Ishikawa (cell line): ENCODE data around the gene MACROD2.

Source experiments
- CEBPB ChIP-seq: IDR thresholded peaks from 2 replicates; pipeline ENCODE4 v1.6.1; 2012
- CREB1 ChIP-seq: IDR thresholded peaks from 2 replicates; pipeline ENCODE4 v1.6.1; 2012; ENCODE audit warnings: low read depth
- EGR1 ChIP-seq: IDR thresholded peaks from 2 replicates; pipeline ENCODE4 v1.6.1; 2012
- EP300 ChIP-seq: IDR thresholded peaks from 2 replicates; pipeline ENCODE4 v1.6.1; 2012; ENCODE audit warnings: borderline replicate concordance
- FOXM1 ChIP-seq: IDR thresholded peaks from 2 replicates; pipeline ENCODE4 v1.6.1; 2012; ENCODE audit warnings: low read depth, borderline replicate concordance
- NFIC ChIP-seq: IDR thresholded peaks from 2 replicates; pipeline ENCODE4 v1.6.1; 2012
- RAD21 ChIP-seq: IDR thresholded peaks from 2 replicates; pipeline ENCODE4 v1.6.1; 2012; ENCODE audit warnings: low read depth
- TAF1 ChIP-seq: IDR thresholded peaks from 2 replicates; pipeline ENCODE4 v1.6.1; 2012; ENCODE audit warnings: low read depth, mild to moderate bottlenecking
- TCF12 ChIP-seq: IDR thresholded peaks from 2 replicates; pipeline ENCODE4 v1.6.1; 2012; ENCODE audit warnings: low read depth
- TEAD4 ChIP-seq: IDR thresholded peaks from 2 replicates; pipeline ENCODE4 v1.6.1; 2012
- USF1 ChIP-seq: IDR thresholded peaks from 2 replicates; pipeline ENCODE4 v1.6.1; 2012
- YY1 ChIP-seq: IDR thresholded peaks from 2 replicates; pipeline ENCODE4 v1.6.1; 2012; ENCODE audit warnings: low read depth
- ZBTB7A ChIP-seq: IDR thresholded peaks from 2 replicates; pipeline ENCODE4 v1.6.1; 2012; ENCODE audit warnings: low read depth
- TF ChIP-seq, protein P1 (sequence below): IDR thresholded peaks from 2 replicates; pipeline ENCODE4 v1.6.1; 2012; ENCODE audit warnings: low read depth, mild to moderate bottlenecking
- TF ChIP-seq, protein P2 (sequence below): IDR thresholded peaks from 2 replicates; pipeline ENCODE4 v1.6.1; 2012

Gene MACROD2

DNA sequence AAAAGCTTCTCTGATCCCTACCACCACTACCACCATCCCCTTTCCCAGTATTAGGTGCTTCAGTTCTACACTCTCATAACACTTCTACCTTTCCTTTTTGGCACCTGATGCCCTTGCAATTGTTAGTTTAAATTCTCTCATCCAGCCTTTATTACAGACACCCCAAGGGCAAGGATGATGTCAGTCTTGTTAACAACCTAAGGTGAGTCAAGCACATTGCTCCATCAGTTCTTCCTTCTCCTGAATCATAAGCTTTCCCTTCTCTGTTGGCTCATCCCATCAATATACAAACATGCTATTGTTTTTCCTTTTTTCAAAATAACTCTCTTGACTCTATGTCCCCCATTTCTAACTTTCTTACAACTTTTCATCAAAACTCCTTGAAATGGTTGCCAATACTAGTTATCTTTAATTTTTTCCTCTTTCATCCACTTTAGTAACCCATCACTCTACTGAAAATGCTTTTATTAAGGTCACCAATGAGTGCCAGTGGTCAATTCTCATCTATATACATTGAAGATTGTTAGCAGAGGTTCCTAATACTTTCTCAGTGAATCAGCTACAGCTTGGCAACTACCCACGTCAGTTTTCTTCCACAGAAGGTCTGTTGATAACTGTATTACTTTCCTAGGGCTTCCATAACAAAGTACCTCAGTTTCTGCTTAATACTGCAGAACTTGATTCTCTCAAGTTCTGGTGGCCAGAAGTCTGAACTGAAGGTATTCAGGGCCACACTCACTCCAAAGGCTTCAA, 439.2 kb downstream of the MACROD2 start:
- TF ChIP-seq ZBTB7A (no peak), TAF1 (no peak), CEBPB (no peak), TEAD4 (no peak), RAD21 (no peak), CREB1 (no peak)

- TF ChIP-seq TAF1: no peak
- no peak for TF ChIP-seq CEBPB
- TF ChIP-seq ZBTB7A: no peak
- no peak for TF ChIP-seq NFIC
- TF ChIP-seq RAD21: no peak
- TF ChIP-seq, protein P1, sequence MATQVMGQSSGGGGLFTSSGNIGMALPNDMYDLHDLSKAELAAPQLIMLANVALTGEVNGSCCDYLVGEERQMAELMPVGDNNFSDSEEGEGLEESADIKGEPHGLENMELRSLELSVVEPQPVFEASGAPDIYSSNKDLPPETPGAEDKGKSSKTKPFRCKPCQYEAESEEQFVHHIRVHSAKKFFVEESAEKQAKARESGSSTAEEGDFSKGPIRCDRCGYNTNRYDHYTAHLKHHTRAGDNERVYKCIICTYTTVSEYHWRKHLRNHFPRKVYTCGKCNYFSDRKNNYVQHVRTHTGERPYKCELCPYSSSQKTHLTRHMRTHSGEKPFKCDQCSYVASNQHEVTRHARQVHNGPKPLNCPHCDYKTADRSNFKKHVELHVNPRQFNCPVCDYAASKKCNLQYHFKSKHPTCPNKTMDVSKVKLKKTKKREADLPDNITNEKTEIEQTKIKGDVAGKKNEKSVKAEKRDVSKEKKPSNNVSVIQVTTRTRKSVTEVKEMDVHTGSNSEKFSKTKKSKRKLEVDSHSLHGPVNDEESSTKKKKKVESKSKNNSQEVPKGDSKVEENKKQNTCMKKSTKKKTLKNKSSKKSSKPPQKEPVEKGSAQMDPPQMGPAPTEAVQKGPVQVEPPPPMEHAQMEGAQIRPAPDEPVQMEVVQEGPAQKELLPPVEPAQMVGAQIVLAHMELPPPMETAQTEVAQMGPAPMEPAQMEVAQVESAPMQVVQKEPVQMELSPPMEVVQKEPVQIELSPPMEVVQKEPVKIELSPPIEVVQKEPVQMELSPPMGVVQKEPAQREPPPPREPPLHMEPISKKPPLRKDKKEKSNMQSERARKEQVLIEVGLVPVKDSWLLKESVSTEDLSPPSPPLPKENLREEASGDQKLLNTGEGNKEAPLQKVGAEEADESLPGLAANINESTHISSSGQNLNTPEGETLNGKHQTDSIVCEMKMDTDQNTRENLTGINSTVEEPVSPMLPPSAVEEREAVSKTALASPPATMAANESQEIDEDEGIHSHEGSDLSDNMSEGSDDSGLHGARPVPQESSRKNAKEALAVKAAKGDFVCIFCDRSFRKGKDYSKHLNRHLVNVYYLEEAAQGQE: no peak
- TF ChIP-seq, protein P2, sequence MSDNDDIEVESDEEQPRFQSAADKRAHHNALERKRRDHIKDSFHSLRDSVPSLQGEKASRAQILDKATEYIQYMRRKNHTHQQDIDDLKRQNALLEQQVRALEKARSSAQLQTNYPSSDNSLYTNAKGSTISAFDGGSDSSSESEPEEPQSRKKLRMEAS: no peak
- no peak for TF ChIP-seq EP300
- no peak for TF ChIP-seq FOXM1
- no peak for TF ChIP-seq CREB1
- TF ChIP-seq YY1: no peak
- TF ChIP-seq EGR1: no peak
- no peak for TF ChIP-seq USF1
- TF ChIP-seq TEAD4: no peak
- no peak for TF ChIP-seq TCF12
These were observed 445.9 kb downstream of the MACROD2 start for GRCh38 chr20:14441201-14441600.

DNA sequence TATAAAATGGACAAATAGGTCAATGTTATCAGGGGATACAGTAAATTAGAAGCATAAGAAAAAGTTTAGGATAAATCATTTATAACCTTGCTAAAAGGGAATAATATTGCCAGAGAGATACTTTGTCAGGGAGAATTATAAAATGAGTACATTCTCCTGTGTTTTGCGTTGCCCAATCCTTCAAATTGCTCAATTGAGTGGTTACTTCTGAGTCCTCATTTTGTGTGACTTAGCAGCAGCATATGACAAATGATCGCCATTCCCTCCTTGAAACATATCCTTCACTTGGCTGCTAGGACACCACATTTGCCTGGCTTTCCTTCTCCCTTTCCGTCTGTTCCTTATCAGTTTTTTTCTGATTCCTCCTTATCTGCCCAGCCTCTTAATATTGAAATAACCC, 448.8 kb downstream of the MACROD2 start:
- TF ChIP-seq FOXM1 (no peak), YY1 (no peak), EP300 (no peak), USF1 (no peak), TAF1 (no peak), CREB1 (no peak), ZBTB7A (no peak), TCF12 (no peak), RAD21 (no peak), EGR1 (no peak)
- TF ChIP-seq, protein P2: no peak
- TF ChIP-seq, protein P1: no peak

DNA sequence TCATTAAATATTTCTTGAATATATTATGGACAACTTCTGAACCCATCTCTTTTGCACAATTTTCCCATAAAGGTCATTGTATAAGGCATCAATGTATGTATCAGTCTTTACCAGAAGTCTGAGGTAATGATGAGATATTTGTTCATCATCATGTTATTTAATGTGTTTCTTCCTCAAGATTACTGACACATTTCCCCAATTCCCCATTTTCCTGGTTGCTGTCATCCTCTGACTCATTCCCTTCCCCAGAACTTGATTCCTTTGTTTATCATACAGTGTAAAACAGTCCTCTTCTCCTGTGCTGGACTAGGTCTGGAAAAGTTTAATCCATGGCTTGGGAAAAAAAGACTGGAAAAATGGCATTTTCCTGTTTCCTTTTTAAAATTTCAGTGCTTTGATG, 450.0 kb downstream of the MACROD2 start:
- no peak for TF ChIP-seq TEAD4
- TF ChIP-seq TAF1: no peak
- no peak for TF ChIP-seq CEBPB
- no peak for TF ChIP-seq USF1

GRCh38 chr20:14445902-14446301, 450.6 kb downstream of the MACROD2 start:
- no peak for TF ChIP-seq NFIC
- TF ChIP-seq TCF12: no peak
- no peak for TF ChIP-seq EGR1
- no peak for TF ChIP-seq USF1
- no peak for TF ChIP-seq YY1
- TF ChIP-seq, protein P1: no peak
- no peak for TF ChIP-seq TAF1
- no peak for TF ChIP-seq ZBTB7A
- TF ChIP-seq CREB1: no peak
- no peak for TF ChIP-seq CEBPB
- TF ChIP-seq TEAD4: no peak
- TF ChIP-seq, protein P2: no peak
- no peak for TF ChIP-seq RAD21
